Neural progenitor cell (in vitro differentiated cells): ENCODE data around the gene PRKCB. TPM values are rescaled to one million over a fixed set of nuclear protein-coding genes. Genes with fewer than 3 reads are reported as not detected.
A peak's percentile ranks its signal among the peaks of the same experiment; 100 is the strongest.

Experiments used
- DNase-seq: peaks from one replicate; pipeline ENCODE4 v3.0.0-alpha.2; 2016; ENCODE audit warnings: low spot score
- H2AFZ ChIP-seq: fragments of 200-600 bp; sonication (generic); replicated peaks from 2 replicates; pipeline ENCODE4 v1.6.1; 2016; ENCODE audit warnings: antibody characterized with exemption
- H3F3A ChIP-seq: fragments of 200-600 bp; sonication (generic); 2 replicates; pipeline ENCODE4 v1.6.1; 2016; ENCODE audit warnings: antibody characterized with exemption, low read depth
- H3K27ac ChIP-seq: fragments of 200-600 bp; sonication (generic); 2 replicates; pipeline ENCODE4 v1.5.1; 2016; ENCODE audit warnings: mild to moderate bottlenecking
- H3K27me3 ChIP-seq: fragments of 200-600 bp; sonication (generic); 2 replicates; pipeline ENCODE4 v1.6.1; 2016; ENCODE audit warnings: mild to moderate bottlenecking, moderate library complexity
- H3K36me3 ChIP-seq: fragments of 200-600 bp; sonication (generic); 2 replicates; pipeline ENCODE4 v1.5.1; 2016
- H3K4me1 ChIP-seq: fragments of 200-600 bp; sonication (generic); 2 replicates; pipeline ENCODE4 v1.6.1; 2016; ENCODE audit warnings: mixed run types
- H3K4me2 ChIP-seq: fragments of 200-600 bp; sonication (generic); 2 replicates; pipeline ENCODE4 v1.6.1; 2016
- H3K4me3 ChIP-seq: fragments of 200-600 bp; sonication (generic); 2 replicates; pipeline ENCODE4 v1.5.1; 2016
- H3K79me2 ChIP-seq: fragments of 200-600 bp; sonication (generic); 2 replicates; pipeline ENCODE4 v1.6.1; 2016; ENCODE audit warnings: low read depth
- H3K9ac ChIP-seq: fragments of 200-600 bp; sonication (generic); 2 replicates; pipeline ENCODE4 v1.6.1; 2016
- H3K9me3 ChIP-seq: fragments of 200-600 bp; sonication (generic); 2 replicates; pipeline ENCODE4 v1.5.1; 2016; ENCODE audit warnings: low read depth
- H4K20me1 ChIP-seq: fragments of 200-600 bp; sonication (generic); 2 replicates; pipeline ENCODE4 v1.6.1; 2016; ENCODE audit warnings: low read depth
- H3K27ac Mint-ChIP-seq: 3 replicates; pipeline ENCODE4 v1.8.0; 2021; ENCODE audit warnings: mixed read lengths
- H3K27me3 Mint-ChIP-seq: 2 replicates; pipeline ENCODE4 v1.8.0; 2022; ENCODE audit warnings: low read depth, mild to moderate bottlenecking, inconsistent platforms, moderate library complexity, mixed read lengths; ENCODE audit not compliant: insufficient read depth
- H3K36me3 Mint-ChIP-seq: 3 replicates; pipeline ENCODE4 v1.8.0; 2021; ENCODE audit warnings: mixed read lengths
- H3K4me1 Mint-ChIP-seq: 3 replicates; pipeline ENCODE4 v1.8.0; 2021; ENCODE audit warnings: mixed read lengths
- H3K4me3 Mint-ChIP-seq: 3 replicates; pipeline ENCODE4 v1.8.0; 2021; ENCODE audit warnings: mild to moderate bottlenecking, moderate library complexity, mixed read lengths
- H3K9me3 Mint-ChIP-seq: 3 replicates; pipeline ENCODE4 v1.8.0; 2020; ENCODE audit warnings: mixed read lengths
- EZH2 ChIP-seq: fragments of 200-600 bp; sonication (generic); IDR thresholded peaks from 2 replicates; pipeline ENCODE4 v1.6.1; 2017; ENCODE audit warnings: antibody characterized with exemption, mild to moderate bottlenecking, moderate library complexity
- EZH2phosphoT487 ChIP-seq: fragments of 200-600 bp; sonication (generic); IDR thresholded peaks from 2 replicates; pipeline ENCODE4 v1.6.1; 2017; ENCODE audit warnings: antibody characterized with exemption
- total RNA-seq: library from RNA; depleted of rRNA; stranded (reverse); fragments of >200 nt; gene quantifications from 2 replicates; pipeline ENCODE4 v1.2.3, GENCODE V29; 2015; ENCODE audit warnings: low replicate concordance
- TF ChIP-seq, protein P1 (sequence below): fragments of 200-600 bp; sonication (generic); IDR thresholded peaks from 2 replicates; pipeline ENCODE4 v1.5.1; 2017; ENCODE audit warnings: antibody characterized with exemption, mild to moderate bottlenecking

The PRKCB gene
- total RNA-seq, 1 donor from 2014 or later, result 9.5 TPM

DNA sequence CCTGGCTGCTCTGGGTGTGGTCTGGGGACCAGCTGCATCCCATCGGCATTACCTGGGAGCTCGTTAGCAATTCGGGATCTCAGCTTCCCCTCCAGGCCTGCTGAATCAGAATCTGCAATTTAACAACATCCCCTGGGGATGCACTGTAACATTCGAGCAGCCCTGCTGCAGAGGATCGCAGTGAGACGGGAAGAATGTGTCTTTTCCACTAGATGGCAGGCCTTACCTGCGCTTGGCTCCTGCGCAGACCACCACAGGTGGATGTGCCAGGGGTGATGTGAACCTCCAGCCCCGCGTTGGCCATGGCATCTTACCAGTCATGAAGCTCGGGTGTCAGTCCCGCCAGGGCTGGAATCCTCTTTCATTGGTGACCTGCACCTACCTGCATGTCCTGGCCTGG is 209.9 kb downstream of the PRKCB start:
- Histone ChIP-seq H3K27ac (no peak overlapping the region), H3K27me3 (no peaks in the 10 kb centered on the region), H3K79me2 (no peaks in the 10 kb centered on the region), H3K4me2 (no peak overlapping the region), H3F3A (peaks cover 7% of the 10 kb centered on the region), H3K9me3 (no peaks in the 10 kb centered on the region), H3K4me3 (no peak overlapping the region), H2AFZ (no peak overlapping the region), H3K4me1 (no peaks in the 10 kb centered on the region), H4K20me1 (peaks cover 11% of the 10 kb centered on the region), H3K9ac (no peak overlapping the region), H3K36me3 (no peaks in the 10 kb centered on the region)
- Mint-ChIP-seq H3K27me3 (peaks cover 5% of the 10 kb centered on the region), H3K36me3 (no peaks in the 10 kb centered on the region), H3K27ac (no peak overlapping the region), H3K9me3 (no peaks in the 10 kb centered on the region), H3K4me1 (peaks cover 8% of the 10 kb centered on the region), H3K4me3 (no peak overlapping the region)
- no peak for TF ChIP-seq EZH2phosphoT487
- TF ChIP-seq, protein P1, sequence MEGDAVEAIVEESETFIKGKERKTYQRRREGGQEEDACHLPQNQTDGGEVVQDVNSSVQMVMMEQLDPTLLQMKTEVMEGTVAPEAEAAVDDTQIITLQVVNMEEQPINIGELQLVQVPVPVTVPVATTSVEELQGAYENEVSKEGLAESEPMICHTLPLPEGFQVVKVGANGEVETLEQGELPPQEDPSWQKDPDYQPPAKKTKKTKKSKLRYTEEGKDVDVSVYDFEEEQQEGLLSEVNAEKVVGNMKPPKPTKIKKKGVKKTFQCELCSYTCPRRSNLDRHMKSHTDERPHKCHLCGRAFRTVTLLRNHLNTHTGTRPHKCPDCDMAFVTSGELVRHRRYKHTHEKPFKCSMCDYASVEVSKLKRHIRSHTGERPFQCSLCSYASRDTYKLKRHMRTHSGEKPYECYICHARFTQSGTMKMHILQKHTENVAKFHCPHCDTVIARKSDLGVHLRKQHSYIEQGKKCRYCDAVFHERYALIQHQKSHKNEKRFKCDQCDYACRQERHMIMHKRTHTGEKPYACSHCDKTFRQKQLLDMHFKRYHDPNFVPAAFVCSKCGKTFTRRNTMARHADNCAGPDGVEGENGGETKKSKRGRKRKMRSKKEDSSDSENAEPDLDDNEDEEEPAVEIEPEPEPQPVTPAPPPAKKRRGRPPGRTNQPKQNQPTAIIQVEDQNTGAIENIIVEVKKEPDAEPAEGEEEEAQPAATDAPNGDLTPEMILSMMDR, result peak; percentile 82
- peak; percentile 83 for DNase-seq

DNA sequence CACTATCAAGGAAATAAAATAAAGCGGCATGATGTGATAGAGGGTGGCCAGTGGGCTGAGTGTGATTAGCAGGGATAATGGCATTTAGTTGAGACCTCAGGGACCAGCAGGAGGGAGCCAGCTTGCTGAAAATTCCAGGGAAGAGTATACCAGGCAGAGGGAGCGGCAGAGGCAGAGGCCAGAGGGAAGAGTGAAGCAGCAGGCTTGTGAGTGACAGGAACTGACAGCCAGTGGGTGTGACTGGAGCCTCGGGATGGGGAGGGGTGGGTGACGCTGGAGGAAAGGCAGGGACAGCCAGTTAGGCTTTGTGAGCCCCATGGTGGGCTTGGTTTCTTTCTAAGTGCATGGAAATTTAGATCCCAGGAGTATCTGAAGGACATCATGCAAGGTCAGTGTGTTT is 210.7 kb downstream of the PRKCB start:
- peaks cover 5% of the 10 kb centered on the region for H3K27me3 Mint-ChIP-seq
- Histone ChIP-seq H3K9ac (no peak overlapping the region), H3K9me3 (no peaks in the 10 kb centered on the region), H3K79me2 (no peaks in the 10 kb centered on the region), H3K4me3 (no peak overlapping the region), H3K36me3 (no peaks in the 10 kb centered on the region), H3K27me3 (no peaks in the 10 kb centered on the region), H4K20me1 (peaks cover 11% of the 10 kb centered on the region), H3K4me1 (no peaks in the 10 kb centered on the region), H3K4me2 (no peak overlapping the region), H3F3A (peaks cover 7% of the 10 kb centered on the region), H2AFZ (no peak overlapping the region), H3K27ac (no peak overlapping the region)
- H3K4me3 Mint-ChIP-seq, result no peak overlapping the region
- no peaks in the 10 kb centered on the region for H3K9me3 Mint-ChIP-seq
- DNase-seq, result peak; percentile 64
- no peak overlapping the region for H3K27ac Mint-ChIP-seq
- H3K4me1 Mint-ChIP-seq, result peaks cover 8% of the 10 kb centered on the region
- no peaks in the 10 kb centered on the region for H3K36me3 Mint-ChIP-seq
- TF ChIP-seq EZH2 (no peak), EZH2phosphoT487 (no peak)
- TF ChIP-seq, protein P1, result no peak

DNA sequence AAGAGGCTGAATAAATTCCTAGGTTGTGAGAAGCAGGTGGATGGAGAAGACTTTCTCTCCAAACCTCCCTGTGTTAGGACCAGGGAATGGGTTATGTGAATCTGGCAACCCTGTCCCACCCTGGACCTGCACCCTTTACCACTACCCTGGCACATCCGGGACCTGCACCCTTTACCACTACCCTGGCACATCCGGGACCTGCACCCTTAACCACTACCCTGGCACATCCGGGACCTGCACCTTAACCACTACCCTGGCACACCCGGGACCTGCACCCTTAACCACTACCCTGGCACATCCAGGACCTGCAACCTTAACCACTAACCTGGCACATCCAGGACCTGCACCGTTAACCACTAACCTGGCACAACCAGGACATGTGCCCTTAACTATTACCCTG is 213.3 kb downstream of the PRKCB start:
- Histone ChIP-seq H2AFZ (no peak overlapping the region), H3K79me2 (no peaks in the 10 kb centered on the region), H3F3A (peaks cover 7% of the 10 kb centered on the region), H3K4me2 (no peak overlapping the region), H3K27me3 (no peaks in the 10 kb centered on the region), H3K36me3 (no peaks in the 10 kb centered on the region), H3K9me3 (no peaks in the 10 kb centered on the region), H4K20me1 (peaks cover 11% of the 10 kb centered on the region), H3K4me1 (no peaks in the 10 kb centered on the region), H3K4me3 (no peak overlapping the region), H3K27ac (no peak overlapping the region), H3K9ac (no peak overlapping the region)
- H3K9me3 Mint-ChIP-seq, result no peaks in the 10 kb centered on the region
- H3K27me3 Mint-ChIP-seq, result peaks cover 7% of the 10 kb centered on the region
- no peak for TF ChIP-seq EZH2
- TF ChIP-seq, protein P1, result no peak
- no peak for TF ChIP-seq EZH2phosphoT487
- H3K4me3 Mint-ChIP-seq, result no peak overlapping the region
- DNase-seq, result no peak
- H3K4me1 Mint-ChIP-seq, result peaks cover 12% of the 10 kb centered on the region
- H3K36me3 Mint-ChIP-seq, result no peaks in the 10 kb centered on the region
- no peak overlapping the region for H3K27ac Mint-ChIP-seq
